Upper lobe of left lung (tissue), 6 donors: ENCODE data around the gene ADAMTS12. TPM values are rescaled to one million over a fixed set of nuclear protein-coding genes. Genes with fewer than 3 reads are reported as not detected.

Experiments
- ATAC-seq, 2 donors: fragments of 200-7000 bp; cut with Tn5 transposase; one replicate each; pipeline ENCODE4 v1.9.1; 2022; ENCODE audit warnings: mild to moderate bottlenecking in 2 of 2, moderate library complexity in 2 of 2; ENCODE audit not compliant: low FRiP score in 2 of 2
- DNase-seq, 2 donors: peaks; one replicate each; pipeline ENCODE4 v3.0.0-alpha.2; 2019 to 2020
- H3K27ac ChIP-seq, 4 donors: fragments of 200-600 bp; sonication (generic); one replicate each; pipeline ENCODE4 v1.5.1; 2016 to 2019
- H3K27me3 ChIP-seq, 4 donors: fragments of 200-600 bp; sonication (generic); one replicate each; pipeline ENCODE4 v1.5.1; 2017 to 2019
- H3K36me3 ChIP-seq, 4 donors: fragments of 200-600 bp; sonication (generic); one replicate each; pipeline ENCODE4 v1.5.1; 2016 to 2019
- H3K4me1 ChIP-seq, 4 donors: fragments of 200-600 bp; sonication (generic); one replicate each; pipeline ENCODE4 v1.5.1; 2018 to 2019
- H3K4me3 ChIP-seq, 4 donors: fragments of 200-600 bp; sonication (generic); one replicate each; pipeline ENCODE4 v1.5.1; 2017 to 2019; ENCODE audit warnings: mild to moderate bottlenecking in 2 of 4, moderate library complexity in 1 of 4
- H3K9me3 ChIP-seq, 4 donors: fragments of 200-600 bp; sonication (generic); one replicate each; pipeline ENCODE4 v1.5.1; 2018 to 2019
- CTCF ChIP-seq, 6 experiments: fragments of 450-650 bp in 4 of 6; fragments of 200-600 bp in 2 of 6; sonication (generic) in 2 of 6; IDR thresholded peaks; one replicate each; pipeline ENCODE4 v1.5.1; 2016 to 2019; ENCODE audit warnings: antibody characterized with exemption in 6 of 6
- EP300 ChIP-seq, 4 donors: sonication (generic); formaldehyde crosslinking; IDR thresholded peaks; one replicate each; pipeline ENCODE4 v1.5.1; 2017; ENCODE audit warnings: antibody characterized with exemption in 4 of 4, control low read depth in 2 of 4
- POLR2A ChIP-seq, 4 donors: fragments of 450-650 bp; IDR thresholded peaks; one replicate each; pipeline ENCODE4 v1.5.1; 2016 to 2017; ENCODE audit warnings: antibody characterized with exemption in 4 of 4, mild to moderate bottlenecking in 2 of 4
- POLR2AphosphoS5 ChIP-seq, 2 donors: sonication (generic); formaldehyde crosslinking; IDR thresholded peaks; one replicate each; pipeline ENCODE4 v1.5.1; 2017; ENCODE audit warnings: antibody characterized with exemption in 2 of 2
- WGBS, 2 donors: methylation state at CpG; one replicate each; pipeline ENCODE4 v1.1.5; 2017 to 2018; 5-methylcytosine and 5-hydroxymethylcytosine counted together
- small RNA-seq, 4 donors: library from RNA; depleted of rRNA; stranded (forward); fragments of <200 nt; gene quantifications; one replicate each; pipeline ENCODE3, GENCODE V24; 2016
- total RNA-seq, 6 donors: library from RNA; depleted of rRNA in 4 of 6; stranded (reverse); fragments of >200 nt in 4 of 6; gene quantifications; one replicate each; pipeline versions ENCODE4 v1.1.0 to v1.2.1, GENCODE V29; 2016 to 2021
- donor health status: DM: no; HTN: no; CAD: no; lungs with moderate emphysema.
- donor health status: DM: no; HTN: yes; CAD: no; lungs with severe emphysema.

The ADAMTS12 gene
- total RNA-seq, 6 donors from 2014 or later = 2.3 to 16.8 (median 7.4) TPM

- no peaks in the 10 kb centered on the region for H3K27me3 ChIP-seq
- H3K4me3 ChIP-seq = no peak overlapping the region
- no peaks in the 10 kb centered on the region for H3K9me3 ChIP-seq
- ATAC-seq = no peak
- peaks cover 6 to 65% (median 33%) of the 10 kb centered on the region in 4 donors for H3K36me3 ChIP-seq
- 79 to 84% methylated on average over 5 of the region's 5 CpGs for WGBS, 2 donors
- H3K27ac ChIP-seq = no peak overlapping the region
- H3K4me1 ChIP-seq = no peaks in the 10 kb centered on the region
- TF ChIP-seq POLR2AphosphoS5 (IDR thresholded peaks at IDR 0.05) (no peak), EP300 (IDR thresholded peaks at IDR 0.05) (no peak), POLR2A (IDR thresholded peaks at IDR 0.05) (no peak), CTCF (IDR thresholded peaks at IDR 0.05) (no peak)
- DNase-seq = no peak
These were observed 416.1 kb downstream of the ADAMTS12 start for GRCh38 chr5:33475706-33476105.

- Histone ChIP-seq H3K4me1 (no peaks in the 10 kb centered on the region), H3K36me3 (peaks cover 6 to 72% (median 38%) of the 10 kb centered on the region in 4 donors), H3K27ac (no peak overlapping the region), H3K27me3 (no peaks in the 10 kb centered on the region), H3K4me3 (no peak overlapping the region), H3K9me3 (no peaks in the 10 kb centered on the region)
- 96 to 97% methylated on average over 3 of the region's 3 CpGs for WGBS, 2 donors
- ATAC-seq (no peak), DNase-seq (no peak)
- TF ChIP-seq POLR2AphosphoS5 (IDR thresholded peaks at IDR 0.05) (no peak), EP300 (IDR thresholded peaks at IDR 0.05) (no peak), CTCF (IDR thresholded peaks at IDR 0.05) (no peak), POLR2A (IDR thresholded peaks at IDR 0.05) (no peak)
These were observed 416.8 kb downstream of the ADAMTS12 start for GRCh38 chr5:33474931-33475499.

GRCh38 chr5:33474004-33474403 lies 417.8 kb downstream of the ADAMTS12 start:
- no peaks in the 10 kb centered on the region for H3K4me1 ChIP-seq
- H3K27me3 ChIP-seq = no peaks in the 10 kb centered on the region
- ATAC-seq (no peak), DNase-seq (no peak)
- TF ChIP-seq POLR2A (IDR thresholded peaks at IDR 0.05) = no peak
- TF ChIP-seq CTCF (IDR thresholded peaks at IDR 0.05) = no peak
- no peak for TF ChIP-seq POLR2AphosphoS5 (IDR thresholded peaks at IDR 0.05)
- TF ChIP-seq EP300 (IDR thresholded peaks at IDR 0.05) = no peak
- H3K9me3 ChIP-seq = no peaks in the 10 kb centered on the region
- H3K4me3 ChIP-seq = no peak overlapping the region
- no peak overlapping the region for H3K27ac ChIP-seq
- H3K36me3 ChIP-seq = peaks cover 8 to 81% (median 47%) of the 10 kb centered on the region in 4 donors
- WGBS, 2 donors = 88% methylated on average over 2 of the region's 2 CpGs

Small RNA genes within 50 kb of the gene (small RNA-seq; reads per million reads assigned to genes)
- gene RNU6-923P = 0 reads per million in 4 donors

Other genes starting within 250 kb of the ADAMTS12 start
- gene RXFP3, start 44.4 kb upstream of the ADAMTS12 start, total RNA-seq = not detected
- under 1 TPM in 1 of 6 donors, not detected in 5; 0.76 TPM for gene SLC45A2, start 92.7 kb upstream of the ADAMTS12 start, total RNA-seq
- gene AMACR, start 116.1 kb upstream of the ADAMTS12 start, total RNA-seq = 10 to 100 TPM in 4 of 6 donors, 1 to 10 TPM in 2; 7.3 to 18.7 (median 11.6) TPM
- gene C1QTNF3, start 151.2 kb upstream of the ADAMTS12 start, total RNA-seq = 10 to 100 TPM in 3 of 6 donors, 1 to 10 TPM in 3; 3.2 to 16.8 (median 9.3) TPM